ENCODE measurements around the gene RPP30.

The RPP30 gene

GRCh38 chr10:90914992-90915765 is 43.4 kb downstream of the RPP30 start:
- no peak overlapping the region for H3K4me3 ChIP-seq (replicated peaks; ENCODE audit: low read depth, low read length)

GRCh38 chr10:90915766-90916075 is 43.9 kb downstream of the RPP30 start:
- no peak for DNase-seq (ENCODE audit: extremely low read depth, low read depth)

More at GRCh38 chr10:90914992-90915765, 43.4 kb downstream of the RPP30 start:
- no peak for DNase-seq (ENCODE audit: extremely low read depth, low read depth)
- TF ChIP-seq CTCF (IDR thresholded peaks at IDR 0.05; ENCODE audit: low read depth, low read length, missing control alignments), result no peak

GRCh38 chr10:90916392-90917237 is 44.8 kb downstream of the RPP30 start:
- H3K4me3 ChIP-seq (replicated peaks; ENCODE audit: low read depth, low read length), result no peak overlapping the region
- no peak for DNase-seq (ENCODE audit: extremely low read depth, low read depth)
- TF ChIP-seq CTCF (IDR thresholded peaks at IDR 0.05; ENCODE audit: low read depth, low read length, missing control alignments), result no peak

More at GRCh38 chr10:90915766-90916075, 43.9 kb downstream of the RPP30 start:
- H3K4me3 ChIP-seq (replicated peaks; ENCODE audit: low read depth, low read length), result no peak overlapping the region
- TF ChIP-seq CTCF (IDR thresholded peaks at IDR 0.05; ENCODE audit: low read depth, low read length, missing control alignments), result no peak

- TF ChIP-seq CTCF (IDR thresholded peaks at IDR 0.05; ENCODE audit: low read depth, low read length, missing control alignments), result no peak
Measured at GRCh38 chr10:90917238-90917967, 45.6 kb downstream of the RPP30 start.

GRCh38 chr10:90917968-90918318 is 46.2 kb downstream of the RPP30 start:
- no peak for DNase-seq (ENCODE audit: extremely low read depth, low read depth)
- TF ChIP-seq CTCF (IDR thresholded peaks at IDR 0.05; ENCODE audit: low read depth, low read length, missing control alignments), result no peak
- no peak overlapping the region for H3K4me3 ChIP-seq (replicated peaks; ENCODE audit: low read depth, low read length)

More at GRCh38 chr10:90917238-90917967, 45.6 kb downstream of the RPP30 start:
- H3K4me3 ChIP-seq (replicated peaks; ENCODE audit: low read depth, low read length), result no peak overlapping the region
- no peak for DNase-seq (ENCODE audit: extremely low read depth, low read depth)

- TF ChIP-seq CTCF (IDR thresholded peaks at IDR 0.05; ENCODE audit: low read depth, low read length, missing control alignments), result no peak
- no peak for DNase-seq (ENCODE audit: extremely low read depth, low read depth)
- no peak overlapping the region for H3K4me3 ChIP-seq (replicated peaks; ENCODE audit: low read depth, low read length)
Measured at GRCh38 chr10:90919683-90920574, 48.2 kb downstream of the RPP30 start.
